ENCODE results near the gene CDH11.

DNA sequence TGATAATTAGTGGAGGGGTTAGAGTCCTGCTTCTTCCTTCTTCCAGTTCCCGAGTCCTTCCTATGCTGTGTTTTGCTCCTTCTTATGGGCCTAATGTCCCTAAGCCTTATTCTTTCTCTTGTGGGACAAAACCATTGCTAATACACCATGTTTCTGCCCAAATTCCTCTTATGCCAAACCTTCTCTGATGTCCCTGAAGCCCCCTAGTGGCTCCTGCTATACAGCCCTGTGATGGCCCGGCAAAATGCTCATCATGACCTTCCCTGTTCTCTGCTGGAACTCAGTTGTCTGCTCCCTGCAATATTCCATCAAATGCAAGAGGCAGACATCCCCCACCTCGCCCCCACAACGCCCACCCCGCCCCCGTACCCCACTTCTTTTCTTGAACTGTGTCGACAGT, 171.6 kb downstream of the CDH11 start:
- TF ChIP-seq, protein P1, sequence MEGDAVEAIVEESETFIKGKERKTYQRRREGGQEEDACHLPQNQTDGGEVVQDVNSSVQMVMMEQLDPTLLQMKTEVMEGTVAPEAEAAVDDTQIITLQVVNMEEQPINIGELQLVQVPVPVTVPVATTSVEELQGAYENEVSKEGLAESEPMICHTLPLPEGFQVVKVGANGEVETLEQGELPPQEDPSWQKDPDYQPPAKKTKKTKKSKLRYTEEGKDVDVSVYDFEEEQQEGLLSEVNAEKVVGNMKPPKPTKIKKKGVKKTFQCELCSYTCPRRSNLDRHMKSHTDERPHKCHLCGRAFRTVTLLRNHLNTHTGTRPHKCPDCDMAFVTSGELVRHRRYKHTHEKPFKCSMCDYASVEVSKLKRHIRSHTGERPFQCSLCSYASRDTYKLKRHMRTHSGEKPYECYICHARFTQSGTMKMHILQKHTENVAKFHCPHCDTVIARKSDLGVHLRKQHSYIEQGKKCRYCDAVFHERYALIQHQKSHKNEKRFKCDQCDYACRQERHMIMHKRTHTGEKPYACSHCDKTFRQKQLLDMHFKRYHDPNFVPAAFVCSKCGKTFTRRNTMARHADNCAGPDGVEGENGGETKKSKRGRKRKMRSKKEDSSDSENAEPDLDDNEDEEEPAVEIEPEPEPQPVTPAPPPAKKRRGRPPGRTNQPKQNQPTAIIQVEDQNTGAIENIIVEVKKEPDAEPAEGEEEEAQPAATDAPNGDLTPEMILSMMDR (IDR thresholded peaks at IDR 0.05) = no peak
- no peak for TF ChIP-seq POLR2A (IDR thresholded peaks at IDR 0.05)
